GM21619 (cell line): ENCODE measurements around the gene KCNMA1.
A peak's percentile ranks its signal among the peaks of the same experiment; 100 is the strongest.

Source experiments
- ATAC-seq: cut with Tn5 transposase; IDR thresholded peaks from one replicate; pipeline ENCODE4 v1.9.1; 2021; ENCODE audit not compliant: unreplicated experiment

Gene KCNMA1

DNA sequence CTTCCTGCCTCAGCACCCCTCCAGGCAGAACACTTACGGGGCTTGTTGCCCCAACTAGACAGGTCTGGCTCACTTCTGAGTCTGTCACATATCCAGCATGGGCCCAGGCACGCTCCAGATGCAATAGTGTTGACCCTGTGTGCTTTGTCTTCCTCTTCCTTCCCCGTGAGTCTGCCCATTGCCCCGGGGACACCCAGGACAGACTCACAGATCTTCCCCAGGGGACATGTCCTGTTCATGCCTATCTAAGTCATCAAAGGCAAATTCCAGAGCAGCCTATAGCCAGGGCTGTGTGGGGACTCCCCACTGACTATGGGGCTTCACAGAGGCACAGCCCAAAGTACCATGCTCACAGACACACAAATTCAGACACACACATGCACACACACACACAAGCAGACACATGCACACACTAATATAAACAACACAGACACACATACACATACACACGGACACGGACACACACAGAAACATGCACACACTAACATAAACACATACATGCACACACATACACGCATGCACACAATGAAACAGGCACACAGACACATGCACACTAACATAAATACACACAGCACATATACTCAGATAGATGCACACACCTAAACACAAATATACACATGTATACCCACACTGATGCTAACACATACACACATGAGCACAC lies 175.8 kb downstream of the KCNMA1 start:
- ATAC-seq: peak; percentile 71

DNA sequence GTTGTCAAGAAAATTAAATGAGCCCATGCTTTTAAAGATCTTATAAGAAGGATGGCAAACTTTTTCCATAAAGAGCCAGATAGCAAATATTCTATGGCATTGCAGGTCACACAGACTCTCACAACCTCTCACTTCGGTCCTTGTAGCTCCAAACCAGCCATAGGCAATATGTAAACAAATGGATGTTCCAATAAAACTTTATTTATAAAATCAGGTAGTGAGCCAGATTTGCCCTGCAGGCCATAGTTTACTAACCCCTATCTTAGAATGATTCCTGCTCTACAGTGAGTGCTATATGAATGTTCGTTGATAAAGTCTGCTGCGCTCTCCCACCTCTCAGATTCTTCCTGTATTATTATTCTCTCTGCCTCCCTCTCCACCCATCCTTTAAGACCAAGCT lies 177.7 kb downstream of the KCNMA1 start:
- ATAC-seq: no peak

DNA sequence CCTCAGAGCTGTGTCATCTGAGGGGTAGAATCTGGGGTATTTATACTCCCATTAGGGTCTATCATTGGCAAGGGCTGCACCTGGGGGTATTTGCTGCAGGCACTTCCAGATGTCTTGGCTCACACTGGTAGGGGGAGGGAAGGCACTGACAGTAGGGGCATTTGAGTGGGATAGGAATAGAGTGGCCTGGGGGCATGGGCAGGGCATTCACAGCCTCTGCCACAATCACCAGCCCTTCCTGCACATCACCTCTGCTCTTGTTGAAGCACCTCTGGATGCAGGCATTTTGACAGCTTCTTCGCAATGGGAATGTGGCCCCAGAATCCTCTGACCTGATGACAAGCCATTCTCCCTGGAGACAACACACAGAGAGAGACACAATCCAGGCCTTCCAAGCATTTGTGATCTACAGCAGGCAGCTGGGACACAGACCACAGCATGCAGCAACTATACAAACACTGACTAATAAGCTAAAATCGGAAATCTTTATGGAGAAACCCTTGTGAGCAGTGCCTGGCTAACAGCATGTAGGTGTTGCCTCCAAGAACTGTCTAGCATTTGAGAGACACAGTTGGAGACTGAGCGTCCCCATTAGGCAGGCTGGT lies 178.5 kb downstream of the KCNMA1 start:
- ATAC-seq: no peak

DNA sequence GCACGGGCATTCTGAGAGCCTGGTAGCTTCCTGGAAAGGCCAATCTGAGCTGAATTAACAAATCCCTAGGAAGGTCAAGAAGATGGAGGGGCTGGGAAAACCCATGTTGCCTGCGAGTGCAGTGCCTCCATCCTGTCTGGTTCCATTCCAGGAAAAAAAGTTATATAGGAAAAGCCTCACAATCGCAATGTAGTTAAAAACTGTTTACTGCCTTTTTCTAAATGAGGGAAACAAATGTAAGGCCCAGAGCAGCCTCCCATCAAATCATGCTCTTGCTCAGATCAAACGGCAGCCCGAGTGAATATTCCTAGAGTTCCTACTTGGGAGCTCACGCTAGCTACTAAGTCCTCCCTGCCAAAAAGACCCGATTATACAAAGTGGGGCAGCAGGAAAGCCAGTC lies 179.9 kb downstream of the KCNMA1 start:
- no peak for ATAC-seq

DNA sequence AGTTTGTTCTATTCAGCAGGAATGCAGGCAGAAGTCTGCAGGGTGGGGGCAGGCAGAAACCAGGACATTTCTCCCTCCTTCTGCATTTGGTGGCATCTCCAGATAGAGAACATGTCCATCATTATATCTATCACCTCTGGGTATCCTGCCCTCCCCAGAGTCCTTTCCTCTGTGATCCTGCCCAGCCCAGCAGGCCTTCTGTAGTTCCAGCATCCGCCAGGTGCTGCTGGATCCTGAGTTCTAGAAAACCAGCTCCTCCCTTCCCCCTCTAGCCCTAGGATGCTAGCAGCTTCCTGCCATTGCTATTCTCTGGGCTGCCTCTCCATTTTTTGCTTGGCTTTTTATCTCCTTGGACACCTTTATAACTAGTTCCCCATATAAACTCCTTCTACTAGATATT lies 180.3 kb downstream of the KCNMA1 start:
- no peak for ATAC-seq

DNA sequence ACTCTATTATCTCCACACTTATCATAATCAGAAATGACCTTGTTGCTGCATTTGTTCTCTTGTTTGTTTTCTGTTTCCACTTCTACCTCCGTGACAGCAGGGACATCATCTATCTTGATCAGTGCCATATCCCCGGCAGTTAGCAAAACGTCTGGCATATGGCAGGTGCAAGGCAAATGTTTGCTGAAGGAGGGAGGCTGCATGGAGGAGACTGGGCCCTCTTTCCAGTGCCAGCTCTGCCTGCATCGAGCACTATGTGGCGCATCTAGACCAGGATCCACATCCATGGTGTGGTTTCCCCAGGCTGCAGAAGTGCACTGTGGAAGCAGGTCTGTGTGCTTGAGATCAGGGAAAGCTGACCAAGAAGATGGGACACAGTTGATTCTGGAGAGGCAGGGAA lies 181.2 kb downstream of the KCNMA1 start:
- no peak for ATAC-seq

DNA sequence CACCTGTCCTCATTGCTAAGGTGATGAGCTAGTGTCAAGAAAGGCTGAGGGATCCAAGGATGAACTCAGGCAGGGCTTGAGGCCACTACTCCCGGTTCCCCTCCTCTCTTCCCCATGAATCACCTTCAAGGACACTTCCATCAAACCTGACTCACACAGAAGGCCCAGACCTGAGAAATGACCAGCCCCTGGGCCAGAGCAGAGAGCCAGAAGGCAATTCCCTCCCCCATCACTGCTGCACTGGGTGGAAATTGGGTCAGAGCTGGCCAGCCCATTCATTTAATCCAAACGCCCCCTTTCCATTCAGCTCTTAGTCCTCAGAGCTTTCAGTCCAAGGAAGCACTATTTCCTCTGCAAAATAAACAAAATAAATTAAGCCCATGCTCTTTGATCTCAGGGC lies 182.0 kb downstream of the KCNMA1 start:
- no peak for ATAC-seq

DNA sequence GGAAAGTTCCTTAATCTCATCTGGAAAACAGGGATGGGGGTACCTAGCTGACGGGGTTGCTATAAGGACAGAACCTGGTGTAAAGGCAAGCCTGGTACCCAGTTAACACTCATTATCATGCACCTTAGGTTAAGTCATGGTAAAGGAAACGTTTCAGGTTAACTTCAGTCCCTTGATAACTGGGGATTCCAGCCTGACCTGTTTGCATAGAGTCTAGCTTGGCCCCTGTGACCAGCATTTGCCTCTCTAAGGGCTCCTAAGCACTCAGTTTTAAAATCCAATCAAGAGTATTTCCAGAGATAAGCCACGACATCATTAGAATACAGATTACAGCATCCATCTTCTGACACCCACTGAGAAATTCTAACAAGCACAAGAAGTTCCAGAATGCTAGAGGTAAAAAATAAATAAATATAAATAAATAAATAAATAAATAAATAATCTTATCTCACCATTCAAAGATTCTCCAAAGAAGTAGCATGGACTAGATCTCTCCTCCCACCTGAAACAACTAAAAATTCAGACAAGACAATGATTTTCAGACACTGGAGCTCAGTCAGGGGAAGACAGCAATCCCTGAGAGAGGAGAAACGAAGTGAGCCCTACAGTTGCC lies 184.6 kb downstream of the KCNMA1 start:
- ATAC-seq: no peak

DNA sequence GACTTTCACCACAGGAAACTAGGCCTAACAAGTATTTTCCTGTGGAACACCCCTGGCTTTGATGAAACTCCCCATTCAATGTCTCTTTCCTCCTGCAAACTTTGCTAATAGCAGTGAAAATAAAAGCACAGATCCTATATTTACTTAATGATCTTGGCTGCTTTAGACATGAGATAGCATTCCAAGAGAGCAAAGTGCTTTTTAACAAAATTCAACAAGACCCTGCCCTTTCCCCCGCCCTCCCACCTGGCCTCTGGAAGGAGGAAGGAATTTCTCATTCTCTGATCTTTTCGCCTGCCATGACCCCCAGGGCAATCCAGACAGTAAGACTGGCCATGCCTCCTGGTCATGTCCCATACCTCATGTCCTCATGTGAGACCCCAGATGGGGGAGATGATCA lies 185.7 kb downstream of the KCNMA1 start:
- no peak for ATAC-seq

DNA sequence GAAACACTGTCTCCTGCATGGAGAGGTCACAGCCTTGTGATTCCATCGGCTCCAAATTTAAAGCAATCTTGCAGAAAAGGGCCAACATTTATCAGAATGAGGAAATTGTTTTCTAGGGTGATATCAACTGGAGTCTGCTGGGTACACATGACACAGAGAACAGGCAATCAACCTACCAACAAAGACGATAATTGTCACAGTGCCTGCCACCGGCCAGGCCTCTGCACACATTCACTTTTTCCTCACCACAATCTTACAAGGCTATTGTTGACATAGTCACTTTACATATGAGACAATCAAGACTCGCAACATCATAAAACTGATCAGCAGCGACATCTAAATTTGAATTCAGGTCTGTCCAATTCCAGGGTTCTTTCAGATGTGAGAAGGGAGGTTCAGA lies 189.4 kb downstream of the KCNMA1 start:
- no peak for ATAC-seq

DNA sequence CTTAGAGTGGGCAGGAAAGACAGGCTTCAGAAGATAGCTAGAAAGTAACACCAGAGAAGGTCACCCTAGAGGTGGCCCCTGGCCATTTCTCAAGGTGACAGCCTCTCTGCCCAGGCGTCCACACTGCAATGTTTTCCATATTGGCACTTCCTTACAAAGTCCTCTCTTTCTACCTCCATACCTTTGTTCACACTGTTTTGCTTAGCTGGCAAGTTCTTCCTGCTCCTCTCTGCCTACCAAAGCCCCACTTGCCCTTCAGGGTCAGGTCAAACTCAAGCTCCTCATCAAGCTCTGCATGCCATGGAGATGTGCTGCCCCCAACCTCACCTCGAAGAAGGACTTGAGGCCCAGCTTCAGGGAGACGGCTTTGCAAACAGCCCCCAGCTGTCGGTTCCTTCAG lies 190.9 kb downstream of the KCNMA1 start:
- ATAC-seq: no peak

DNA sequence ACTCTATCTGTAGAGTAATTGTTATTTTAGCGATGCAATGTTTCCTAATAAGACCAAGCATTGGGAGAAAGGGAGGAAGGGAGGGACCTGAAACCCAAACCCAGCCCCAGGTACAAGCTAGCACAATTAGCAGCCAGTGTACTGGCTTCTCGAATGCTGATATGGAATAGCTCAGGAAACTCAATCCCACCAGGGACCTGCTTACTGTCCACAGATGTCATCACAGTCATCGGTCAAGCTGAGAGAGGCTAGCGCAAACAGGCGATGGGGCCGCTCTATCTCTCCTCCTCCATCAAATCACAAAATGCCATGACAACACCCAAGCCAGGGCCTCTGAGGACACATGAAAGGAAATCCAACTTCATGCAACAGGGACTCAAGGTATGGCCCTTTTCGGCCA lies 192.1 kb downstream of the KCNMA1 start:
- no peak for ATAC-seq

DNA sequence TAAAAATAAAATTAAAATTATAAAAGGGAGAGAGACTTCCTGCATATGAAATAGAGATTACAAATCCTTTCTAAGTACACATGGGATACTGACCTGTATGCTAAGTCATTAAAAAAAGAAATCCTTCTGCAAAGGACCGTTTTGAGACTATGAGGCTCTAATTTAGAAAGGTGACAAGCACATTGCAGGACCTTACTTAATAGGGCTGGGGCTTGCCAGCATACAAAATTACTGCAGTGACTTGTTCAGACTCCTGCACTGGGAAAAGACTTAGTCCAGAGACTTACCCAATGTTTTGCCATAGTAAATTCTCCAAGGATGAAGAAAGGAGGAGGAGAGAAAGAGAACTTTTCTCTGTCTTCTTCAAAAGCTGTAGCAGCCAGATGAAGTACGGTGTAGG lies 193.6 kb downstream of the KCNMA1 start:
- ATAC-seq: no peak

DNA sequence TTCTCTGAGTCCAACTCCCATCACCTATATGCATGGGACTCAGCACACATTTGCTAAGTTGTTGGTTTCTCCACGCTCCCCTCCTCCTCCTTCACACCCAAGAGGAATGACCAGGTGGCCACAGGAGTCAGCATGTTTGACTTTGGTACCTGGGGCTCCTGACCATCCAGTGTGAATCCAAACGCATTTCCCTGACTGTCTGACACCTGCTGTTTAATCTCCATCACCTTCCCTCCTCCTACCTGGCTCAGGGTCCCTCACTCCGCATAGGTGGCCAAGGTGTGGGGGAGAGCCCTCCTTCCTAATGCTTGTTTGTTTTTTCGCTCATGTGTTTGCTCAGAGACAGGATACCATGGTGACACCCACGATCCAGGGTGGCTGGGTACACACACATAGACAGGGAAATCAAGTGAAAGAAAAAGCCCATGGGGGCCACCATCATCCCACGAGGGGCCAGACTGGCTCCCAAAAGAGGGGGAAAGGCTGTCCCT lies 194.9 kb downstream of the KCNMA1 start:
- ATAC-seq: no peak

DNA sequence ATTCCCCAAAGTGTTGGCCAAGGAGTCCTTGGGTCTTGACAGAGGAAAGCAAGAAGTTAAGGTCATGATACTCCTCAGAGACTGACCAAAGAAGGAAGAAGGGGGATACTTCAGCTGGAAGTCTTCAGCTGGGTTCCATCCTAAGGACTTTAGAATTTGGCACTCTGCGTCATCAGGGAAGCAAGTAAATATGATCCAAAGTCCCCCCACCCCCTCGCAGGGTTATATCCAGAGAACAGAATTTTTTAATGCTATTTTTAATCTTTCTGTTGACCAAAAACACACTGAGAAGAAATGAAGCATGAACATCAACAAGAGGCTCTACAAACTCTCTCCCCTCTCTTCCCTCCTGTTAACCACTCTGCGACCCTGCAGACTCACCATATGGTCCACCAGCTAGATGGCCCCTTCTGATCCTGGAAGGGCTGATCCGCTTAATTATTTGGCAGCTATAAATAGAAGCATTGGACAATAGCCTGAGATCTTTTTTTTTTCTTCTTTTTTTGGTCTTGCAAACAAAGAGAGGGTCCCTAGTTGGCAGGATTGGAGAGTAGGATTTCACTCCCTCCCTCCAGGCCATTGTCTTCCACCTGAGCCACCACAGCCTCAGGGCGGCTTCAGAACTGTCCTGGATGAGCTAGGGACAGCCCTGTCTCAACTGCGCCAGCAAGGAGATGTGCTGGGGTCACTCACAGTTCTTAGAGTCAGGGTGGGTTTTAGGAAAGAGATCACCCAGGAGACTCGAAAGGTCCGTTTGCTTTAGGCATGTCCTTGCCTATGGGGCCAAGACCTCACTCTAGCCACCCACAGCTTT lies 196.0 kb downstream of the KCNMA1 start:
- no peak for ATAC-seq

DNA sequence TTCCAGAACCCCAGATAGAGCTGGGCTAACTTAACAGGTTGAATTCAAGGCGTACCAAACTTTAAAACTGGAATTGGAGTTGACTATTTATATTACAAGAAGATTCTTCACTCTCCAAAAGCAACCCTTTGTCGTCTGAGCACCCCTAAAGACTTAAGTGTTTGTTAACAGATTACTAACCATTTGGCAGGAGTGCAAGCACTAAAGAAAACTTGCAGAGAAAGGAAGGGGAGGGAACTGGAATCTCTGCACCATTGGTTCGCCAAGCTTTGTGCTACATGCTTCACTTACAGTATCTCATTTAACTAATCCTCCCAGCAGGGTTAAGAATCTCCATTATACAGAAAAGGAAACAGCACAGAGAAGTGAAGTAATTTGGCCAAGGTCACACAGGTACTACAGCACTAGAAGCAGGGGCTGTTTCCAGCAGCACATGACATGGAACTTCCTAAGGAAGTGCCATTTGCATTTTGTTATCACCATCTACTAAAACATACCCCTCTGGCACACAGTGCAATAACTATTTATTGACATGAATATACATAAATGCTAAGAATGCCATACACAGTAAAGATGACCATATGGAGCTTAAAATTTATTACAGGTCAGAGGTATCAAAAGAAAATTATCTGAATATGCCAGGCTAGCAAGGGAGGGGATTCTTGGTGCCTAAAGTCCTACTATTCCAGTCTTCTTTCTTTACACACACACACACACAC lies 201.2 kb downstream of the KCNMA1 start:
- no peak for ATAC-seq

DNA sequence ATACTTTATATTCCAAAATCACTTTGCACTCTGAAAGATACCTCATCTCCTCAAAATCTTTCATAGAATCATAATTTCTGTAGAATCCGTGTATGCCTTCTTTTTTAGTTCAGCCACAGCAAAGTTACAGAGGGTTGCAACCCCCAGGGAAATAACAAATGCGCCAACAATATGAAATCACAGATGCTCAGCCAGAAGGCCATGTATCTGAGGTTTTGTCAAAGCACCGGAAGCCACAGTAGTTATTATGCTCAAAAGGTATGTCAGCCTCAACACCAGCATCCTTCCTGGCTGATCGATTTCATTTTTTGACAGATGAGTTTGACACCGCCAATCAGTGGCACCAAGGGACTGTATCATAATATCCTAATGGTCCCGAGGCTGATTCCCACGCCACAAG lies 204.1 kb downstream of the KCNMA1 start:
- no peak for ATAC-seq

DNA sequence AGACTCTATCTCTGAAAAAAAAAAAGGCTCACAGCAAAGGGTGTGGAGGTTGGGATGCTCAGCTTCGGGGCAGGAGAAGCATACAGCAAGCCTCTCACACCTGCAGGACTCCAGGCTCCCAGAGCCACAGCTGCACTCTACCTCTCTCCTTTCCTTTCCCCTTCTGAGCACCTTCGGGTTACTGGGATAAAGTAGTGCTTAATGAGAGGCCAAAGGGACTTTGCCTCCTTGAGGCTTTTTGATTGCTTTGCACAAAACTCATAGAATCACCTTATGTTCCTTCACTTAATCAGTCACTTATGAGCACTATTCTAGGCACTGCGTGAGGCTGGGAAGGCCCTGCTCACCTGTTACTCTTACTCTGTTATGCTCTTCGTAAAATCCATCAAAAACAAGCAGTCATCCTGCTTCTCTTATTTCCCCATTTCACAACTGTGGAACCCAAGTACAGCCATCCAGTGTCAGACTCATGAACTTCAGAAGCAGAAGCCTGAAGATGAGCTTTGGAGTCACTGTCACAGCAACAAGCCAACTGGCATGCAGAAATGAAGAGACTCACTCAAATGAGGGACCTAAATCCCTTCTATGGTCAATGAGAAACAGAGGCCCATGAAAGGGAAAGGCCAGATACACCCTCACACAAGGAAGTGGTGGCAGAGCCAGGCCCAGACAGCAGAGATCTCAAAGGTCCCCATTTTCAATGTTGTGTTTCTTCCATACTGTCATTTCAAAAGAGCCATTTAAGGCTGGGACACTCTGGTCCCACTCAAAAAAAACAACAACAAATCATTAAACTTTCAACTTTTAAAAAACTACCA lies 205.4 kb downstream of the KCNMA1 start:
- ATAC-seq: no peak

DNA sequence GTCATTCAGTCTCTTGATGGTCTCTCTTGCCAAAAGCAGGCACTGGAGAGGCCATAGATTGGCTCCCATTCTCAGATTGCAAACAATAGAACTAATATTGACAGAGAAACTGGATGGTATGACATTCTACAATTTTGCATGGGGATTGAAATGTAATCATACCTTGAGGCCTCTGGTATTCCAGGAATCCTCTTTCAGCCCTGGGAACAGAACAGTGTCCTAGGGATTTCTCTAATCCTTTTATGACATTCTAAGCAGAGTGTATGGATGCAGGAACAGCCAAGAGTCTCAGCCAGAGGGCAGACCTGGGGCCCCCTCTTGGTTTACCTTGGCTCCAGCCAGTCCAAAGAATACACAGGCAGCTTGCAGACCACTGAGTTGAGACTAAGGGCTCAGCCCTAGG lies 206.4 kb downstream of the KCNMA1 start:
- ATAC-seq: no peak

DNA sequence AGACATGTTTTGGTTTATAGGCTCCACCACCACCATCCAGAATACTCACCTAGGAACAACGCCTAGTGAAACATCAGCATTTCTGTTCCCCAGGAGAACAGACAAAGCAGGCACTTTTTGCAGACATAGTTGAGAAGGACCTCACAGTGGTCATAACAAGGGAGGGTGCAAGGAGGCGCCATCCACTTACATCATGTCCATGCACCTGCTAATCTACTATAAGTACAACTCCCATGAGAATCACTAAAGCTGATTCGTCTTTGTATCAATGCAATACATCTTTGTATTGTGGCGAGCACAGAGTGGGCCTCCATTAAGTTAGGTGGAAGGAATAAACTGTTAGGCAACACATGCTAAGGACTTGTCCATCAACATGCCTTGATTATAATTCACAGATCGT lies 207.1 kb downstream of the KCNMA1 start:
- no peak for ATAC-seq
